ENCODE results near the gene TUT1. TPM values are rescaled to one million over a fixed set of nuclear protein-coding genes. Genes with fewer than 3 reads are reported as not detected.
A peak's percentile ranks its signal among the peaks of the same experiment; 100 is the strongest.

TUT1 gene
- total RNA-seq, 2 experiments from 2014 or later: 22.5 to 38.2 TPM

GRCh38 chr11:62603072-62603408 is 11.7 kb upstream of the TUT1 start:
- Histone ChIP-seq H4K20me1 (ENCODE audit: insufficient read depth, low read length) (peaks cover 9% of the 10 kb centered on the region; the same call in 1 of the 2 replicates), H3K27ac (ENCODE audit: low read depth, low read length, poor library complexity, severe bottlenecking) (no peak overlapping the region), H3K9me2 (ENCODE audit: insufficient read depth, low read length) (no peaks in the 10 kb centered on the region), H2AFZ (ENCODE audit: low read length) (no peak overlapping the region), H3K4me1 (ENCODE audit: insufficient read depth, low read length, poor library complexity, severe bottlenecking) (peaks cover 38% of the 10 kb centered on the region), H3K79me2 (ENCODE audit: insufficient read depth, low read depth, low read length) (peaks cover 32% of the 10 kb centered on the region), H3K36me3 (ENCODE audit: insufficient read depth, low read length) (peaks cover 76% of the 10 kb centered on the region), H3K9me3 (ENCODE audit: low read length) (no peaks in the 10 kb centered on the region), H3K4me3 (ENCODE audit: low read depth, low read length, poor library complexity, severe bottlenecking) (no peak overlapping the region), H3K4me2 (ENCODE audit: low read length) (no peak overlapping the region)
- intact Hi-C loops (cut with micrococcal nuclease; ENCODE audit: unreplicated experiment): no loop called here
- ChIA-PET POLR2A (interaction anchor here (1.6 kb wide), 1 partner anchor 11 kb away, joined by 4 read pairs; no protein-coding TSS in a partner anchor), CTCF (ENCODE audit: unreplicated experiment) (no interaction called here)
- BruUV-seq (replicated peaks): no TSS peak
- TF ChIP-seq EZH2phosphoT487 (IDR thresholded peaks at IDR 0.05; ENCODE audit: borderline replicate concordance, low read depth, low read length): no peak
- TF ChIP-seq CTCF (conservative IDR thresholded peaks at IDR 0.05; ENCODE audit: low read length): no peak
- no peak for DNase-seq (ENCODE audit: low spot score)

DNA sequence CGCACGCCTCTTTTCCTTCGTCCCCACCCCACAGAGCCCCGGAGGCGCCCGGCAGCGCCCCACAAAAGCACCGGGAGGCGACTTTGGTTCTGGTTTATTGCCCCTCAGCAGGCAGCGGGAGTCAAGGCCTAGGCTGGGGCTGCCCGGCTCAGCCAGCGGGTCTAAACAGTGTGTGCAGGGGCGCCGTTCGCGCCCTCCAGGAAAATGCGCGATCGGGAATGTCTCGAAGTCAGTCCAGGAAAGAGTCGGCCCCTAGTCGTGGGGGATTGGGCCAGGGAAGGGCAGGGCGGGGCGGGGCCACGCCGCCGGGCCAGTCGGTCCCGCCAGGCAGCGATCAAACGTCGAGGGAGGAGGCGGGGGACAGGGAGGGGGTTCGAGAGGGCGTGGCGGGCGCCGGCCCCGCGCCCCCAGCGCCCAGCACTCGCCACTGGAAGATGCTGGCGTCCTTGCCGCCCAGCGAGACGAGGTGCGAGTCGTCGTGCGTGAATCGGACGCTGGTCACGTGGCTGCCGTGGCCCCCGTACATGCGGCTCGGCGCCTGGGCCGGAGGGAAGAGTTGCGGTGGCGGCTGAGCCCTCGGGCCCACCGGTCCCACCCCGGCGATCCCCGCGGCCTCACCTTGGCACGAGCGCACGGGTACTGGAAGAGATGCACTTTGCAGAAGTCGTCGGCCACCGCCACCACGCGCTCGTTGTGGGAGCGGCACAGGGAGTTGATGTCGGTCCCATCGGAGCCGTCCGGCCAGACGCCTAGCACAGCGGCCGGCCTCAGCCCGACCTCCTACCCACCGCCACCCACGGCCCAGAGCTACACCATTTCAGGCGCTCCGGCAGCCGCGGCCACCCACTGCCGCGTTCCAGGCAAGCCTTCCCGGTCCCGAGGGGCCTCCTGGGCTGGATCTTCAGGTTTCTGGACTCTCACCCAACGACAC is 11.1 kb upstream of the TUT1 start:
- DNase-seq (ENCODE audit: low spot score): no peak
- ChIA-PET CTCF (ENCODE audit: unreplicated experiment) (interaction anchor here (0.7 to 1.0 kb wide), 2 partner anchors 9 to 11 kb away, joined by 3 to 4 read pairs; partner anchors contain the start of gene TUT1), POLR2A (interaction anchor here (0.6 to 2.5 kb wide), 7 partner anchors 9 to 229 kb away, joined by 3 to 37 read pairs (median 4); partner anchors contain the start of genes B3GAT3, STX5, TUT1 and UQCC3)
- peak overlapping the region; percentile 11 for H3K27ac ChIP-seq (ENCODE audit: low read depth, low read length, poor library complexity, severe bottlenecking)
- H3K4me3 ChIP-seq (ENCODE audit: low read depth, low read length, poor library complexity, severe bottlenecking): peak overlapping the region; percentile 21
- intact Hi-C loops (cut with micrococcal nuclease; ENCODE audit: unreplicated experiment): no loop called here
- peaks cover 37% of the 10 kb centered on the region for H3K79me2 ChIP-seq (ENCODE audit: insufficient read depth, low read depth, low read length)
- TF ChIP-seq EZH2phosphoT487 (IDR thresholded peaks at IDR 0.05; ENCODE audit: borderline replicate concordance, low read depth, low read length): no peak
- no peak for TF ChIP-seq CTCF (conservative IDR thresholded peaks at IDR 0.05; ENCODE audit: low read length)
- peaks cover 31% of the 10 kb centered on the region for H3K4me1 ChIP-seq (ENCODE audit: insufficient read depth, low read length, poor library complexity, severe bottlenecking)
- no peak overlapping the region for H2AFZ ChIP-seq (ENCODE audit: low read length)
- peaks cover 9% of the 10 kb centered on the region; the same call in 1 of the 2 replicates for H4K20me1 ChIP-seq (ENCODE audit: insufficient read depth, low read length)
- peak overlapping the region; percentile 54 for H3K4me2 ChIP-seq (ENCODE audit: low read length)
- H3K9me3 ChIP-seq (ENCODE audit: low read length): no peaks in the 10 kb centered on the region
- peaks cover 80% of the 10 kb centered on the region for H3K36me3 ChIP-seq (ENCODE audit: insufficient read depth, low read length)
- no peaks in the 10 kb centered on the region for H3K9me2 ChIP-seq (ENCODE audit: insufficient read depth, low read length)
- no TSS peak for BruUV-seq (replicated peaks)

All from OCI-LY7 (cell line).